ENCODE results near the gene MGAT2. TPM values are rescaled to one million over a fixed set of nuclear protein-coding genes. Genes with fewer than 3 reads are reported as not detected.
A peak's percentile ranks its signal among the peaks of the same experiment; 100 is the strongest.

MGAT2 gene
- total RNA-seq, 1 experiment from 2014 or later, result 80.5 TPM

- Histone ChIP-seq H3K9me3 (replicated peaks) (no peaks in the 10 kb centered on the region), H3K27me3 (replicated peaks) (no peaks in the 10 kb centered on the region), H3K4me3 (peak overlapping the region; percentile 73), H3K4me1 (replicated peaks) (peaks cover 37% of the 10 kb centered on the region), H3K36me3 (peaks cover 70% of the 10 kb centered on the region), H3K27ac (peak overlapping the region; percentile 80)
- peak in 1 of 2 experiments; percentile 66 for DNase-seq (ENCODE audit: low read depth in 1 of 2, low spot score in 2 of 2)
Measured at GRCh38 chr14:49621114-49621881, 699 bp downstream of the MGAT2 start.

GRCh38 chr14:49622022-49622607, 1.5 kb downstream of the MGAT2 start:
- DNase-seq (ENCODE audit: low read depth in 1 of 2, low spot score in 2 of 2), result peak in 1 of 2 experiments; percentile 30
- no peaks in the 10 kb centered on the region for H3K9me3 ChIP-seq (replicated peaks)
- no peaks in the 10 kb centered on the region for H3K27me3 ChIP-seq (replicated peaks)
- peak overlapping the region; percentile 73 for H3K4me3 ChIP-seq
- no peak overlapping the region for H3K27ac ChIP-seq
- peaks cover 64% of the 10 kb centered on the region for H3K36me3 ChIP-seq
- peaks cover 34% of the 10 kb centered on the region for H3K4me1 ChIP-seq (replicated peaks)

- Histone ChIP-seq H3K4me3 (no peak overlapping the region), H3K27ac (no peak overlapping the region), H3K36me3 (peaks cover 53% of the 10 kb centered on the region), H3K27me3 (replicated peaks) (no peaks in the 10 kb centered on the region), H3K4me1 (replicated peaks) (peaks cover 21% of the 10 kb centered on the region), H3K9me3 (replicated peaks) (no peaks in the 10 kb centered on the region)
- DNase-seq (ENCODE audit: low read depth in 1 of 2, low spot score in 2 of 2), result no peak
Measured at GRCh38 chr14:49623387-49623786, 2.8 kb downstream of the MGAT2 start.

- Histone ChIP-seq H3K27me3 (replicated peaks) (no peaks in the 10 kb centered on the region), H3K4me1 (replicated peaks) (peaks cover 13% of the 10 kb centered on the region), H3K27ac (no peak overlapping the region), H3K4me3 (no peak overlapping the region), H3K36me3 (peaks cover 45% of the 10 kb centered on the region), H3K9me3 (replicated peaks) (no peaks in the 10 kb centered on the region)
- DNase-seq (ENCODE audit: low read depth in 1 of 2, low spot score in 2 of 2), result no peak
Measured at GRCh38 chr14:49623941-49624839, 3.6 kb downstream of the MGAT2 start.

GRCh38 chr14:49633640-49634546, 13.3 kb downstream of the MGAT2 start:
- Histone ChIP-seq H3K36me3 (peaks cover 29% of the 10 kb centered on the region), H3K9me3 (replicated peaks) (no peaks in the 10 kb centered on the region), H3K27me3 (replicated peaks) (no peaks in the 10 kb centered on the region), H3K4me1 (replicated peaks) (peaks cover 12% of the 10 kb centered on the region), H3K27ac (peak overlapping the region; percentile 64), H3K4me3 (peak overlapping the region; percentile 78)
- DNase-seq (ENCODE audit: low read depth in 1 of 2, low spot score in 2 of 2), result peak; percentile 91 to 93

- Histone ChIP-seq H3K9me3 (replicated peaks) (no peaks in the 10 kb centered on the region), H3K36me3 (peaks cover 36% of the 10 kb centered on the region)
- peak; percentile 63 to 91 for DNase-seq (ENCODE audit: low read depth in 1 of 2, low spot score in 2 of 2)
Measured at GRCh38 chr14:49634547-49635334, 14.1 kb downstream of the MGAT2 start, which contains the start of gene DNAAF2. DNAAF2 (minus strand) TSS chr14:49635244; CDS start chr14:49635149, 95 bp downstream.

GRCh38 chr14:49636866-49637265, 16.3 kb downstream of the MGAT2 start:
- no peak for DNase-seq (ENCODE audit: low read depth in 1 of 2, low spot score in 2 of 2)

More at GRCh38 chr14:49634547-49635334, 14.1 kb downstream of the MGAT2 start, which contains the start of gene DNAAF2:
- peaks cover 12% of the 10 kb centered on the region for H3K4me1 ChIP-seq (replicated peaks)
- peak within 1 kb of the TSS; percentile 78 for H3K4me3 ChIP-seq
- no peaks in the 10 kb centered on the region for H3K27me3 ChIP-seq (replicated peaks)
- peak within 1 kb of the TSS; percentile 64 for H3K27ac ChIP-seq

GRCh38 chr14:49637534-49638078, 17.0 kb downstream of the MGAT2 start:
- no peak for DNase-seq (ENCODE audit: low read depth in 1 of 2, low spot score in 2 of 2)
- Histone ChIP-seq H3K4me3 (no peak overlapping the region), H3K27me3 (replicated peaks) (no peaks in the 10 kb centered on the region), H3K9me3 (replicated peaks) (no peaks in the 10 kb centered on the region), H3K4me1 (replicated peaks) (peaks cover 12% of the 10 kb centered on the region), H3K27ac (no peak overlapping the region), H3K36me3 (peaks cover 49% of the 10 kb centered on the region)

More at GRCh38 chr14:49636866-49637265, 16.3 kb downstream of the MGAT2 start:
- Histone ChIP-seq H3K27ac (no peak overlapping the region), H3K4me3 (no peak overlapping the region), H3K27me3 (replicated peaks) (no peaks in the 10 kb centered on the region), H3K9me3 (replicated peaks) (no peaks in the 10 kb centered on the region), H3K4me1 (replicated peaks) (peaks cover 12% of the 10 kb centered on the region), H3K36me3 (peaks cover 49% of the 10 kb centered on the region)

GRCh38 chr14:49640540-49641417, 20.2 kb downstream of the MGAT2 start:
- Histone ChIP-seq H3K4me1 (replicated peaks) (peaks cover 7% of the 10 kb centered on the region), H3K36me3 (peaks cover 43% of the 10 kb centered on the region), H3K27me3 (replicated peaks) (no peaks in the 10 kb centered on the region), H3K4me3 (no peak overlapping the region), H3K9me3 (replicated peaks) (no peaks in the 10 kb centered on the region), H3K27ac (no peak overlapping the region)
- DNase-seq (ENCODE audit: low read depth in 1 of 2, low spot score in 2 of 2), result no peak

GRCh38 chr14:49641697-49642129, 21.1 kb downstream of the MGAT2 start:
- no peak overlapping the region for H3K27ac ChIP-seq

GRCh38 chr14:49642163-49642562, 21.6 kb downstream of the MGAT2 start:
- H3K27ac ChIP-seq, result no peak overlapping the region
- H3K9me3 ChIP-seq (replicated peaks), result no peaks in the 10 kb centered on the region
- no peak for DNase-seq (ENCODE audit: low read depth in 1 of 2, low spot score in 2 of 2)
- H3K4me3 ChIP-seq, result no peak overlapping the region
- H3K36me3 ChIP-seq, result peaks cover 42% of the 10 kb centered on the region
- no peaks in the 10 kb centered on the region; the same call in 1 of the 2 replicates for H3K4me1 ChIP-seq (replicated peaks)
- no peaks in the 10 kb centered on the region for H3K27me3 ChIP-seq (replicated peaks)

More at GRCh38 chr14:49641697-49642129, 21.1 kb downstream of the MGAT2 start:
- Histone ChIP-seq H3K9me3 (replicated peaks) (no peaks in the 10 kb centered on the region), H3K4me1 (replicated peaks) (no peaks in the 10 kb centered on the region; the same call in 1 of the 2 replicates), H3K27me3 (replicated peaks) (no peaks in the 10 kb centered on the region), H3K4me3 (no peak overlapping the region), H3K36me3 (peaks cover 41% of the 10 kb centered on the region)
- DNase-seq (ENCODE audit: low read depth in 1 of 2, low spot score in 2 of 2), result peak in 1 of 2 experiments; percentile 2
